Liver (tissue), 9 donors: ENCODE measurements around the gene ATP6V0D1. TPM values are rescaled to one million over a fixed set of nuclear protein-coding genes. Genes with fewer than 3 reads are reported as not detected.
A peak's percentile ranks its signal among the peaks of the same experiment; 100 is the strongest.

Experiments used
- DNase-seq: peaks from one replicate; pipeline ENCODE4 v3.0.0-alpha.2; 2017; ENCODE audit warnings: low spot score
- H3K27ac ChIP-seq, 2 donors: one replicate each; pipeline ENCODE4 v1.7.0; 2013; ENCODE audit warnings: inconsistent platforms in 2 of 2, low read length in 2 of 2, control low read depth in 1 of 2, low read depth in 1 of 2, mild to moderate bottlenecking in 1 of 2
- H3K27me3 ChIP-seq, 4 donors: one replicate each; pipeline versions ENCODE4 v1.6.1 to v1.7.0; 2013; ENCODE audit warnings: low read length in 3 of 4, inconsistent platforms in 1 of 4, mild to moderate bottlenecking in 1 of 4, moderate library complexity in 1 of 4; ENCODE audit not compliant: control insufficient read depth in 4 of 4, insufficient read depth in 4 of 4
- H3K36me3 ChIP-seq, 4 donors: one replicate each; pipeline versions ENCODE4 v1.6.1 to v1.7.0; 2013; ENCODE audit warnings: low read length in 3 of 4, mild to moderate bottlenecking in 3 of 4, low read depth in 1 of 4, moderate library complexity in 1 of 4; ENCODE audit not compliant: control insufficient read depth in 4 of 4, insufficient read depth in 3 of 4
- H3K4me1 ChIP-seq, 4 donors: one replicate each; pipeline versions ENCODE4 v1.6.1 to v1.7.0; 2013; ENCODE audit warnings: low read length in 3 of 4, mild to moderate bottlenecking in 3 of 4, moderate library complexity in 1 of 4; ENCODE audit not compliant: control insufficient read depth in 4 of 4, insufficient read depth in 4 of 4
- H3K4me3 ChIP-seq, 3 donors: one replicate each; pipeline versions ENCODE4 v1.6.1 to v1.7.0; 2013; ENCODE audit warnings: low read length in 3 of 3, control low read depth in 1 of 3, low read depth in 1 of 3, mild to moderate bottlenecking in 1 of 3
- H3K9ac ChIP-seq, 2 donors: one replicate each; pipeline ENCODE4 v1.7.0; 2013; ENCODE audit warnings: low read length in 2 of 2, mild to moderate bottlenecking in 2 of 2, moderate library complexity in 2 of 2, control low read depth in 1 of 2, low read depth in 1 of 2
- H3K9me3 ChIP-seq, 4 donors: one replicate each; pipeline versions ENCODE4 v1.6.1 to v1.7.0; 2013; ENCODE audit warnings: low read length in 3 of 4; ENCODE audit not compliant: control insufficient read depth in 4 of 4
- EGR1 ChIP-seq, 2 donors: IDR thresholded peaks; 2 replicates each; pipeline ENCODE4 v1.6.1; 2016 to 2018; ENCODE audit warnings: antibody characterized with exemption in 2 of 2, low read depth in 2 of 2
- GABPA ChIP-seq, 2 donors: IDR thresholded peaks in 1 of 2; conservative IDR thresholded peaks in 1 of 2; 2 replicates each; pipeline ENCODE4 v1.6.1; 2016; ENCODE audit warnings: antibody characterized with exemption in 2 of 2, mild to moderate bottlenecking in 1 of 2, moderate library complexity in 1 of 2
- HNF4A ChIP-seq, 2 donors: conservative IDR thresholded peaks; 2 replicates each; pipeline ENCODE4 v1.6.1; 2016; ENCODE audit warnings: antibody characterized with exemption in 2 of 2, mild to moderate bottlenecking in 2 of 2
- HNF4G ChIP-seq: IDR thresholded peaks from 2 replicates; pipeline ENCODE4 v1.6.1; 2016; ENCODE audit warnings: antibody characterized with exemption
- JUND ChIP-seq, 2 donors: IDR thresholded peaks; 2 replicates each; pipeline ENCODE4 v1.6.1; 2016; ENCODE audit warnings: antibody characterized with exemption in 2 of 2
- NR2F2 ChIP-seq: IDR thresholded peaks from 2 replicates; pipeline ENCODE4 v1.6.1; 2016; ENCODE audit warnings: antibody characterized with exemption
- RAD21 ChIP-seq, 2 donors: IDR thresholded peaks; 2 replicates each; pipeline ENCODE4 v1.6.1; 2016; ENCODE audit warnings: antibody characterized with exemption in 2 of 2, mild to moderate bottlenecking in 2 of 2
- RXRA ChIP-seq, 2 donors: IDR thresholded peaks; 2 replicates each; pipeline ENCODE4 v1.6.1; 2017 to 2018; ENCODE audit warnings: antibody characterized with exemption in 2 of 2, mild to moderate bottlenecking in 1 of 2
- SP1 ChIP-seq: IDR thresholded peaks from 2 replicates; pipeline ENCODE4 v1.6.1; 2018; ENCODE audit warnings: antibody characterized with exemption, mild to moderate bottlenecking
- TAF1 ChIP-seq: conservative IDR thresholded peaks from 2 replicates; pipeline ENCODE4 v1.6.1; 2016; ENCODE audit warnings: antibody characterized with exemption, mild to moderate bottlenecking
- WGBS: extraction: QIAGEN DNeasy Blood & Tissue Kit; methylation state at CpG from one replicate; pipeline ENCODE4 v1.1.7; 2013; 5-methylcytosine and 5-hydroxymethylcytosine counted together
- polyA plus RNA-seq, 2 donors: library from polyadenylated mRNA; stranded (reverse) in 1 of 2; unstranded in 1 of 2; fragments of 200-250 nt in 1 of 2; fragments of >200 nt in 1 of 2; fragmentation: Nextera tagmentation in 1 of 2; extraction: Ambion mirVana in 1 of 2; gene quantifications; one replicate each; pipeline versions ENCODE4 v1.2.1 to v1.2.3, GENCODE V29; 2013 to 2015
- total RNA-seq, 2 donors: library from RNA; depleted of rRNA; stranded (reverse); fragments of >200 nt; gene quantifications; one replicate each; pipeline ENCODE4 v1.2.3, GENCODE V29; 2014
- TF ChIP-seq, protein P1 (sequence below): fragments of 150-350 bp; IDR thresholded peaks from 2 replicates; pipeline ENCODE4 v1.5.1; 2017; ENCODE audit warnings: improper control_type of control experiment, low read depth, low read length; ENCODE audit not compliant: missing input control
- TF ChIP-seq, protein P2 (sequence below): IDR thresholded peaks from 2 replicates; pipeline ENCODE4 v1.6.1; 2016; ENCODE audit warnings: antibody characterized with exemption
- TF ChIP-seq, protein P3 (sequence below): IDR thresholded peaks from 2 replicates; pipeline ENCODE4 v1.6.1; 2016; ENCODE audit warnings: antibody characterized with exemption
- TF ChIP-seq, protein P4 (sequence below): IDR thresholded peaks from 2 replicates; pipeline ENCODE4 v1.6.1; 2016; ENCODE audit warnings: antibody characterized with exemption, mild to moderate bottlenecking
- TF ChIP-seq, protein P5 (sequence below): IDR thresholded peaks from 2 replicates; pipeline ENCODE4 v1.6.1; 2016; ENCODE audit warnings: antibody characterized with exemption
- donor health status: healthy.
- donor health status: healthy.
- donor health status: healthy.
- donor health status: healthy.
- donor health status: healthy.

The ATP6V0D1 gene
- total and polyA plus RNA-seq, 4 donors = 47.6 to 80.2 (median 66.6) TPM

DNA sequence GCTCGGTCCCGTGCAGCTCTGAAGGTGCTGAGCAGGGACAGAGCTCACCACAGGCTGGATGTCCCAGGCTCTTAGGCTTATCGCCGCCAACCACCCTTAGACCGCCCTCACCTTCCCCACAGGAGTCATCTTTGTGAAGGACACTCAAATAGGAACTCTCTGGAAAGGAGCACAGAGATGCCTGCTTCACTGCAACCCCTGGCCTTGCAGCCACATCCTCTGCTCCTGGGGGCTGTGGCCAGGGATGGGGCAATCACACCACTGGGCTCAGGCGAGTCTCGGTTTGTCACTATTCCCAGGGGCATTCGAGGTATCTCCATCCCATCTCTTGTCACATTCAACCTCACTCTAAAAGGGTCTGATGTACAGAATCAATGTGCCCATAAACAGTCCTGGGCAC is 75.6 kb downstream of the ATP6V0D1 start (continued):
- TF ChIP-seq, protein P1, sequence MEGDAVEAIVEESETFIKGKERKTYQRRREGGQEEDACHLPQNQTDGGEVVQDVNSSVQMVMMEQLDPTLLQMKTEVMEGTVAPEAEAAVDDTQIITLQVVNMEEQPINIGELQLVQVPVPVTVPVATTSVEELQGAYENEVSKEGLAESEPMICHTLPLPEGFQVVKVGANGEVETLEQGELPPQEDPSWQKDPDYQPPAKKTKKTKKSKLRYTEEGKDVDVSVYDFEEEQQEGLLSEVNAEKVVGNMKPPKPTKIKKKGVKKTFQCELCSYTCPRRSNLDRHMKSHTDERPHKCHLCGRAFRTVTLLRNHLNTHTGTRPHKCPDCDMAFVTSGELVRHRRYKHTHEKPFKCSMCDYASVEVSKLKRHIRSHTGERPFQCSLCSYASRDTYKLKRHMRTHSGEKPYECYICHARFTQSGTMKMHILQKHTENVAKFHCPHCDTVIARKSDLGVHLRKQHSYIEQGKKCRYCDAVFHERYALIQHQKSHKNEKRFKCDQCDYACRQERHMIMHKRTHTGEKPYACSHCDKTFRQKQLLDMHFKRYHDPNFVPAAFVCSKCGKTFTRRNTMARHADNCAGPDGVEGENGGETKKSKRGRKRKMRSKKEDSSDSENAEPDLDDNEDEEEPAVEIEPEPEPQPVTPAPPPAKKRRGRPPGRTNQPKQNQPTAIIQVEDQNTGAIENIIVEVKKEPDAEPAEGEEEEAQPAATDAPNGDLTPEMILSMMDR = no peak
- TF ChIP-seq TAF1 (no peak), RXRA (IDR thresholded peaks at IDR 0.05) (no peak)

DNA sequence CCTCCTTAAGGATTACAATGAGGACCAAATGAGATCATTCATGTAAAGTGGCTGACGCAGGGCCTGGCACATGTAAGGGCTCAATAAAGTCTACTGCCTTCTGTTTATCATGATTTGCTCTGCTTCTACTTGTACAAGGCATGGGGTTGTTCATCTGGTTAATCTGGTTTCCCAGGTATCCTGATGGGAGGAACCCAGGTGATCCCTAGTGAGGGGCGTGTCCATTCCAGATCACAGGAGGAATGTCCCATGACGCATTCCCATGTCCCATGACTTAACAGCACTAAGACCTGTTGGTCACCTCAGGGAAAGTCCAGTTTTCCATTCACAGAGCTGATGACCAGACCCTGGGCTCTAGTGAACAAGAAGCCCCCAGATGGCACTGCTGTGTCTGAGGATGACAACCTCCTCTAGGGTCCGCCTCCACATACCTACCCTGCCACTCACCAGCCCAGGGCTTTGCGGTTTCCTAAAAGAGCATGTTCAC is 76.2 kb downstream of the ATP6V0D1 start:
- DNase-seq = no peak
- WGBS = 92% methylated on average over 5 of the region's 5 CpGs
- Histone ChIP-seq H3K27me3 (no peaks in the 10 kb centered on the region), H3K27ac (no peak overlapping the region), H3K4me1 (no peaks in the 10 kb centered on the region), H3K36me3 (no peaks in the 10 kb centered on the region), H3K9me3 (no peaks in the 10 kb centered on the region), H3K4me3 (no peak overlapping the region), H3K9ac (no peak overlapping the region)
- TF ChIP-seq NR2F2 = no peak
- peak; percentile 60 for TF ChIP-seq SP1

DNA sequence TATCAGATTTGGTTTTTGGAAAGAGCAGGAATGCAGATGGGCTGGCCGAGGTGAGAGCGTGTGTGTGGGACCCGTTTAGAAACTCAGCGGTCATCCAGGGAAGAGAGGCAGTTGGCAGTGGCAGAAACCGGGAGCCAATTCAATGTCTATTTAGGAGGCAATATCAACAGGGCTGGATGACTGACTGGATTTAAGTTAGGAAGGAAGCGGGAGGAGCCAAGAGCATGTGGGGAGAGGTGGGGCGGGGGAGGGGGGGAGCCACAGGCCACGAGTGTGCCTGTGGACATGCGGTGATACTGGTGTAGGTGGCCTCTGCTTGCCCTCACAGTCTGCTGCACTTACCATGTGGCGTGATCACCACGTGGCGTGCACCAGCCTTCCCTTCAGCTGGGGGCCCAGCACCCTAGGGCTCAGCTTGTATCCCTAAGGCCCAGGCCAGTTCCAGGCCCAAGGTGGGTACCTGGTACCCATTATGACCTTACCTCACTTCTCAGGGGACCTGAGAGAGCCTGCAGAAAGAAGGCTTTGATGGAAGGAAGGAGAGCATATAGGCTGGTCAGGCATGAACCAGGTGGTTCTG is 76.9 kb downstream of the ATP6V0D1 start:
- H3K36me3 ChIP-seq = no peaks in the 10 kb centered on the region
- WGBS = 85% methylated on average over 12 of the region's 12 CpGs
- H3K27ac ChIP-seq = no peak overlapping the region
- TF ChIP-seq RXRA (IDR thresholded peaks at IDR 0.05) (no peak), HNF4A (conservative IDR thresholded peaks at IDR 0.05) (no peak), HNF4G (no peak), JUND (IDR thresholded peaks at IDR 0.05) (no peak), EGR1 (IDR thresholded peaks at IDR 0.05; ENCODE audit: low read depth in 2 of 2) (no peak)
- TF ChIP-seq, protein P2, sequence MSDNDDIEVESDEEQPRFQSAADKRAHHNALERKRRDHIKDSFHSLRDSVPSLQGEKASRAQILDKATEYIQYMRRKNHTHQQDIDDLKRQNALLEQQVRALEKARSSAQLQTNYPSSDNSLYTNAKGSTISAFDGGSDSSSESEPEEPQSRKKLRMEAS = no peak
- TF ChIP-seq, protein P3, sequence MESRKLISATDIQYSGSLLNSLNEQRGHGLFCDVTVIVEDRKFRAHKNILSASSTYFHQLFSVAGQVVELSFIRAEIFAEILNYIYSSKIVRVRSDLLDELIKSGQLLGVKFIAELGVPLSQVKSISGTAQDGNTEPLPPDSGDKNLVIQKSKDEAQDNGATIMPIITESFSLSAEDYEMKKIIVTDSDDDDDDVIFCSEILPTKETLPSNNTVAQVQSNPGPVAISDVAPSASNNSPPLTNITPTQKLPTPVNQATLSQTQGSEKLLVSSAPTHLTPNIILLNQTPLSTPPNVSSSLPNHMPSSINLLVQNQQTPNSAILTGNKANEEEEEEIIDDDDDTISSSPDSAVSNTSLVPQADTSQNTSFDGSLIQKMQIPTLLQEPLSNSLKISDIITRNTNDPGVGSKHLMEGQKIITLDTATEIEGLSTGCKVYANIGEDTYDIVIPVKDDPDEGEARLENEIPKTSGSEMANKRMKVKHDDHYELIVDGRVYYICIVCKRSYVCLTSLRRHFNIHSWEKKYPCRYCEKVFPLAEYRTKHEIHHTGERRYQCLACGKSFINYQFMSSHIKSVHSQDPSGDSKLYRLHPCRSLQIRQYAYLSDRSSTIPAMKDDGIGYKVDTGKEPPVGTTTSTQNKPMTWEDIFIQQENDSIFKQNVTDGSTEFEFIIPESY = no peak
- no peaks in the 10 kb centered on the region for H3K9me3 ChIP-seq
- no peak overlapping the region for H3K4me3 ChIP-seq
- peaks cover 0 to 3% (median under 1%) of the 10 kb centered on the region in 4 donors for H3K4me1 ChIP-seq
- no peak for DNase-seq
- H3K9ac ChIP-seq = no peak overlapping the region
- H3K27me3 ChIP-seq = no peaks in the 10 kb centered on the region

DNA sequence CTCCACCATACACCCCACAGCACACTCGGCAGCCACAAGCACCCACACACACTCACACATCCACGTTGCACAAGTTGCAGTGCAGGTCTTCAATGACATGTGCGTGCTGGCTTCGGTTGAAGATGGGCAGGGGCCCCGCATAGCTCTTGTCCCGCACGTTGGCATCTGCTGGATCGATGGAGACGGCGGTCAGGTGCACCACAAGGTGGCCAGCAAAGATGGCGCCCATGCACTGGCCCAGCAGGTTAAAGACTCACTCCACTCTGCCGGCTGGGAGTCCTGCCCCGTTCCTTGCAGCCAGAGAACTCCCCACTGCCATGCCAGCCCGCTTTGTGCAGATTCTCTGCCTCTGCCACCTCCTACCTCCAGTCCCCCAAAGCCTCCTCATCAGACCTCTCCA is 80.1 kb downstream of the ATP6V0D1 start:
- peaks cover 0 to 6% (median 1%) of the 10 kb centered on the region in 4 donors for H3K4me1 ChIP-seq
- no peak for DNase-seq
- TF ChIP-seq RAD21 (IDR thresholded peaks at IDR 0.05) (no peak), EGR1 (IDR thresholded peaks at IDR 0.05; ENCODE audit: low read depth in 2 of 2) (no peak), SP1 (no peak), TAF1 (no peak), GABPA (IDR thresholded peaks at IDR 0.05 in 1 of 2, conservative IDR thresholded peaks at IDR 0.05 in 1 of 2) (no peak), JUND (IDR thresholded peaks at IDR 0.05) (no peak)
- TF ChIP-seq, protein P4, sequence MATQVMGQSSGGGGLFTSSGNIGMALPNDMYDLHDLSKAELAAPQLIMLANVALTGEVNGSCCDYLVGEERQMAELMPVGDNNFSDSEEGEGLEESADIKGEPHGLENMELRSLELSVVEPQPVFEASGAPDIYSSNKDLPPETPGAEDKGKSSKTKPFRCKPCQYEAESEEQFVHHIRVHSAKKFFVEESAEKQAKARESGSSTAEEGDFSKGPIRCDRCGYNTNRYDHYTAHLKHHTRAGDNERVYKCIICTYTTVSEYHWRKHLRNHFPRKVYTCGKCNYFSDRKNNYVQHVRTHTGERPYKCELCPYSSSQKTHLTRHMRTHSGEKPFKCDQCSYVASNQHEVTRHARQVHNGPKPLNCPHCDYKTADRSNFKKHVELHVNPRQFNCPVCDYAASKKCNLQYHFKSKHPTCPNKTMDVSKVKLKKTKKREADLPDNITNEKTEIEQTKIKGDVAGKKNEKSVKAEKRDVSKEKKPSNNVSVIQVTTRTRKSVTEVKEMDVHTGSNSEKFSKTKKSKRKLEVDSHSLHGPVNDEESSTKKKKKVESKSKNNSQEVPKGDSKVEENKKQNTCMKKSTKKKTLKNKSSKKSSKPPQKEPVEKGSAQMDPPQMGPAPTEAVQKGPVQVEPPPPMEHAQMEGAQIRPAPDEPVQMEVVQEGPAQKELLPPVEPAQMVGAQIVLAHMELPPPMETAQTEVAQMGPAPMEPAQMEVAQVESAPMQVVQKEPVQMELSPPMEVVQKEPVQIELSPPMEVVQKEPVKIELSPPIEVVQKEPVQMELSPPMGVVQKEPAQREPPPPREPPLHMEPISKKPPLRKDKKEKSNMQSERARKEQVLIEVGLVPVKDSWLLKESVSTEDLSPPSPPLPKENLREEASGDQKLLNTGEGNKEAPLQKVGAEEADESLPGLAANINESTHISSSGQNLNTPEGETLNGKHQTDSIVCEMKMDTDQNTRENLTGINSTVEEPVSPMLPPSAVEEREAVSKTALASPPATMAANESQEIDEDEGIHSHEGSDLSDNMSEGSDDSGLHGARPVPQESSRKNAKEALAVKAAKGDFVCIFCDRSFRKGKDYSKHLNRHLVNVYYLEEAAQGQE = no peak
- TF ChIP-seq, protein P2 = no peak
- TF ChIP-seq, protein P5, sequence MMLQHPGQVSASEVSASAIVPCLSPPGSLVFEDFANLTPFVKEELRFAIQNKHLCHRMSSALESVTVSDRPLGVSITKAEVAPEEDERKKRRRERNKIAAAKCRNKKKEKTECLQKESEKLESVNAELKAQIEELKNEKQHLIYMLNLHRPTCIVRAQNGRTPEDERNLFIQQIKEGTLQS = no peak

More for the DNA sequence above, 80.1 kb downstream of the ATP6V0D1 start:
- no peak overlapping the region for H3K4me3 ChIP-seq
- H3K9ac ChIP-seq = no peak overlapping the region
- H3K27ac ChIP-seq = no peak overlapping the region
- no peaks in the 10 kb centered on the region for H3K9me3 ChIP-seq
- peaks cover 0 to 3% (median 0%) of the 10 kb centered on the region in 4 donors for H3K27me3 ChIP-seq
- WGBS = 96% methylated on average over 14 of the region's 14 CpGs
- no peaks in the 10 kb centered on the region for H3K36me3 ChIP-seq
